LNCaP clone FGC (cell line): ENCODE measurements around the gene KLHL18.
"Not testable (repeated sequence)": the region's sequence is repeated elsewhere in the genome, so short reads cannot be mapped to it uniquely, and the experiment has no call there.

ENCODE experiments used
- DNase-seq: peaks from one replicate; pipeline ENCODE4 v3.0.0-alpha.2; 2011; ENCODE audit warnings: low read depth
- H3K4me3 ChIP-seq: 2 replicates; pipeline ENCODE4 v1.5.1; 2011; ENCODE audit warnings: mild to moderate bottlenecking, low read depth, low read length, control low read depth
- TF ChIP-seq, protein P1 (sequence below): IDR thresholded peaks from 2 replicates; pipeline ENCODE4 v1.5.1; 2012; ENCODE audit warnings: mild to moderate bottlenecking; ENCODE audit not compliant: control insufficient read depth, insufficient read depth; ENCODE audit errors: extremely low read depth

Gene KLHL18

DNA sequence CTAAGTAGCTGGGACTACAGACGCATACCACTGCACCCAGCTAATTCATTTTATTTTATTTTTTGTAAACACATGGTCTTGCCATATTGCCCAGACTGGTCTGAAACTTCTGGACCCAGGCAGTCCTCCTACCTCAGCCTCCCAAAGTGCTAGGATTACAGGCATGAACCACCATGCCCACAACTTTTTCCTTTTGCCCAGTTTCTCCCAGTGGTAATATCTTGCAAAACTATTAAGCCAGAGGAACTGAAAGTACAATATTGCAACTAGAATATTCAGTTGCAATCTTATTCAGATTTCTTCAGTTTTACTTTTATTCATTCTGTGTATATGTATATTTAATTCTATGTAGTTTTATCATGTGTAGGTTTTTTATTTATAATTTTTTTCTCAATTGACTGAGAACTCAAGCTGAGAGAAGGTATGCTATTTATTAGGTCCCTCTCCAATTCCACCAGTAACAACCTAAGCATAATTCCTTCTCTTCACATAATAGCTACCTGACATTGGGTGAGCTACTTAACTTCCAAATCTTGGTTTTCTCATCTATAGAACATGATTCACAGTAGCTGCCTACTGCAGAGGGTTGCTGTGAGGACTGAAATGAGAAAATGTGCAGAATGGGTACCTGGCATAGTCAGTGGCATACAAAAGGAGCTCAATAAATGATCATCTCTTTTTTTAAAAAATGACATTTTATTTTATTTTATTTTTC, 30.8 kb downstream of the KLHL18 start:
- TF ChIP-seq, protein P1, sequence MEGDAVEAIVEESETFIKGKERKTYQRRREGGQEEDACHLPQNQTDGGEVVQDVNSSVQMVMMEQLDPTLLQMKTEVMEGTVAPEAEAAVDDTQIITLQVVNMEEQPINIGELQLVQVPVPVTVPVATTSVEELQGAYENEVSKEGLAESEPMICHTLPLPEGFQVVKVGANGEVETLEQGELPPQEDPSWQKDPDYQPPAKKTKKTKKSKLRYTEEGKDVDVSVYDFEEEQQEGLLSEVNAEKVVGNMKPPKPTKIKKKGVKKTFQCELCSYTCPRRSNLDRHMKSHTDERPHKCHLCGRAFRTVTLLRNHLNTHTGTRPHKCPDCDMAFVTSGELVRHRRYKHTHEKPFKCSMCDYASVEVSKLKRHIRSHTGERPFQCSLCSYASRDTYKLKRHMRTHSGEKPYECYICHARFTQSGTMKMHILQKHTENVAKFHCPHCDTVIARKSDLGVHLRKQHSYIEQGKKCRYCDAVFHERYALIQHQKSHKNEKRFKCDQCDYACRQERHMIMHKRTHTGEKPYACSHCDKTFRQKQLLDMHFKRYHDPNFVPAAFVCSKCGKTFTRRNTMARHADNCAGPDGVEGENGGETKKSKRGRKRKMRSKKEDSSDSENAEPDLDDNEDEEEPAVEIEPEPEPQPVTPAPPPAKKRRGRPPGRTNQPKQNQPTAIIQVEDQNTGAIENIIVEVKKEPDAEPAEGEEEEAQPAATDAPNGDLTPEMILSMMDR = no peak
- H3K4me3 ChIP-seq = no peak overlapping the region
- no peak for DNase-seq

DNA sequence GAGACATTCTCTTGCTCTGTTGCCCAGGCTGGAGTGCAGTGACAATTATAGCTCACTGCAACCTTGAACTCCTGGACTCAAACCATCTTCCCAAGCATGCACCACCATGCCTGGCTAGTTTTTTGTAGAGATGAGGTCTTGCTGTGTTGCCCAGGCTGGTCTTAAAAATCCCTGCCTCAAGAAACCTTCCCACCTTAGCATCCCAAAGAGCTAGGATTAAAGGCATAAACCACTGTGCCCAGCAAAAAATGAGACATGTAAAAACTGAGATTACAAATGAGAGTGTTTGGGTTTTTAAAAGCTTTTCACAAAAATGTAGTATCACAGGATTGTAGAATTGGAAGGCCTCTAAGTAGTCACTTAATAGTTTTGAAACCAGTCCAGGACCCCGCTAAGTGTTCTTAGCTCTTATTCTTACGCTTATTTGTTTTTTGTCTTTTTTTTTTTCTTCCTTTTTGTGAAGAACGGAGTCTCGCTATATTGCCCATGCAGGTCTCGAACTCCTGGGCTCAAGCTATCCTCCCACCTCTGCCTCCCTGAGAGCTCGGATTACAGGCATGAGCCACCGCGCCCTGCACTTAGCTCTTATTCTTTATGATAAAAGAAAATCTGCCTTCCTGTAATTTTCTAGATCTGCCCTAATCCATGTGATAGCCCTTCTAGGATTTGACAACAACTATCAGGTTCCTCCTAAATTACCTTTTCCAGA, 31.5 kb downstream of the KLHL18 start:
- H3K4me3 ChIP-seq = no peak overlapping the region
- TF ChIP-seq, protein P1 = no peak
- no peak for DNase-seq

DNA sequence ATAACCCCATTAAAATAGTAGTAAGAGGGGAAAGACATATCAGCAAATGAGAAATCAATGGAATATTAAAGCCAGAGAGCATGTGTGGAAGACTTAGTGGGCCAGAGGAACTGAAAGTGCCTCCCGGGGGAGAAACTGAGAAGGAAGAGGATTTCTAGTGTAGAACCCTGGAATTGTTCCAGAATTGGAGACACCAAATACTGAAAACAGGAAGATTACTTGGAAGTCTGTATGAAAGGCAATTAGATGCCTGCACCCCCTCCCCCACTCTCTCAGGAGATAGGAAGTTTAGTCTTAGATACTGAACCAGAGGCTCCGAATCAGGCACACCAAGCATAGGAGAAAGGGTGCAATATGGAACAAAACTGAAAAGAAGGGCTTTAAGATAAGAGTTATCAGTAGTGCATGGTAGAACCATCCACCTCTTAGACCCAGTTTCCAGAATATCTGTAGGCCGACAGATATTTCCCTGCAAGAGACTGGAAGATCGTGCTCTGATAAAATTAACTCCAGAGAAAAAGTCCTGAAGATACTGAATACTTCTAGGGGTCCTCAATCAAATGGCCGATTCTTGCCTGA, 32.4 kb downstream of the KLHL18 start:
- TF ChIP-seq, protein P1 = no peak
- no peak for DNase-seq

DNA sequence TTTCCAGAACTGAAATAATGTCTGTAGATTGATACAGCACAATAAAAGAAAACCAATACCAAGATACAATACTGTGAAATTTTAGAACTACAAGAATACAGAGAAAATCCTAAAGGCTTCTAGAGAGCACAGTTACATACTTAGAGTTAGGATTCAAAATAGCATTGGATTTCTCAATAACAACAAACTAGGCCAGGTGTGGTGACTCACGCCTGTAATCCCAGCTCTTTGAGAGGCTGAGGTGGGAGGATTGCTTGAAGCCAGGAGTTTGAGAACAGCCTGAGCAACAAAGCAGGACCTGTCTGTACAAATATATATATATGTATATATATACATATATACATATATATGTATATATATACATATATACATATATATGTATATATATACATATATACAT, 33.4 kb downstream of the KLHL18 start:
- not testable (repeated sequence) for DNase-seq, H3K4me3 ChIP-seq

More for the DNA sequence above, 32.4 kb downstream of the KLHL18 start:
- no peak overlapping the region for H3K4me3 ChIP-seq

DNA sequence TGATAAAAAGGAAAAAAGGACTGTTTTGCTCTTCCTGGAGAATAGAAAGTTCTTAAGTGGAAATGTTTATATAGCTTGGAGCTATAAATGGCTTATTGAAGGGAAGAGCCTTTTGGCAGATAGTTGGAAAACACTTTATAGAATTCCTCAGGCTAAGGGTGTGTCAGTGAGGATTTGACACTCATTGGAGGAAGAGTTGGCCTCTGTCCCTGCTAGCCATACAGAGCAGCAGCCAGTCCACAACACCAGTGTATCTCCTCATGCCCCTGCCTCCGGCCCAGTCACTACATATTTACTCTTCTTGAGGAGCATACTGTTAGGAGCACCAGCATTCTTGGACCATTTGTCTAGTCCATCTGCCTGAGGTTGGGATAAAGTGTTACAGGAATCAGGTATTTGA, 36.2 kb downstream of the KLHL18 start:
- DNase-seq = peak; percentile 65
- TF ChIP-seq, protein P1 = no peak
- H3K4me3 ChIP-seq = no peak overlapping the region

DNA sequence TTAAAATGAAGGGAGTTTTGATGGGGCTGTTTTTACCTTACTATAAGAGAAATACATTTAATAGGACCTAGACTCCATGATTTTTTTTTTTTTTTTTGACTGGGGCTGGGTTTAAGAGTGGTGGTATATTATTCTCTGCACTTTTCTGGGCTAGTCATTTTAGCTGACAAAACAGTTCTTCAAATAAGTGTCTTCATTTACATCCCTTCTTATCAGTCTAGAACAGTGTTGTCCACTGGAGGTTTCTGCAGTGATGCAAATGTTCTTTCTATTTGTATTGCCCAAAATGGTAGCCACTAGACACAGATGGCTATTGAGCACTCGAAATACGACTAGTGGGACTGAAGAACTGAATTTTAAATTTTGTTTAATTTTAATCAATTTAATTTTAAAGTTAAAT, 37.2 kb downstream of the KLHL18 start:
- TF ChIP-seq, protein P1 = no peak
- DNase-seq = no peak
- H3K4me3 ChIP-seq = no peak overlapping the region

DNA sequence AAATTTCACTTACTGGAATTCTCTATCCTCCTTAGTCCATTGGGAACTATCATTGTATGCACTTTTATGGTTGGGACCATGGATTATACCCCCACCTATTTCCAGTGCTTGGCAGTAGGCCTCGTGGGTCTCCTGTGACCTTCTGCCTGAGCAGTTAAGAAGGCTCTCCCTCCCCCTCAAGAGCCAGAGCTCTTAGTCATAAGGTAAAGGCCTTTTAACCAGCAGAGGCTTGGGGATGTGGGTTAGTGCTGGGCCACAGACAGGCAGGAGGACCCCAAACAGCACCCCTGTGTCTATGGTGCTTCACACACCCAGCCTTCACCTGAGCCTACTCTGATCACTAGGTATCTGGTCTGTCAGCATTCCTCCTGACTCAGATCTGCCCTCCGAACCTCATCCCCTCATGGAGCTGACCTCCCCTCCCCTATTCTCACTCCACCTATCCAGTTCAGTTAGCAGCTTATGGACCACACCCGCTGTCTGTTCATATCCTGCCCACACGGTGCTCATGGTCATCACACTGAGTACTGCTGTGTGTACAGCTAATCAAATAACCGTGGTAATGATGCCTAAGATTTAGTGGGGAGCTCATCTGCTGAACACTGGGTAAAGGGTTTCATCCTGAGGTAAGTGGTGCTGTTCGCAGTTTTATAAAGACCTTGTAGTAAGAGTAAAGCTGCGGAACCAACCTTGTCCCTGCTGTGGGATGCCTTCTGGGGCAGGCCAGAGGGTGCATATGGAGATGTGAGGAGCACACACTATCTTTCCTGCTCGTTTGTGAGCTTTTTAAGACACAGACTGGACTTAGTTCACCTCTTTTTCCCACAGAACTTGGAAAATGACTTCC, 40.9 kb downstream of the KLHL18 start:
- TF ChIP-seq, protein P1 = no peak
- H3K4me3 ChIP-seq = no peak overlapping the region
- DNase-seq = no peak
